Naive thymus-derived CD4-positive, alpha-beta T cell (primary cell): ENCODE measurements around the gene ITPR3. TPM values are rescaled to one million over a fixed set of nuclear protein-coding genes. Genes with fewer than 3 reads are reported as not detected.

Experiments used
- ATAC-seq: fragments of 150-1000 bp; cut with Tn5 transposase; 2 replicates; pipeline ENCODE4 v1.10.0; 2021; ENCODE audit warnings: mild to moderate bottlenecking, moderate library complexity
- CTCF ChIA-PET: fragments of 350-600 bp; sonication (Branson Sonifier 250); formaldehyde crosslinking; loops from one replicate; lab custom pipeline; 2021; ENCODE audit warnings: antibody characterized with exemption; lab: Charles Lee
- POLR2A ChIA-PET: fragments of 350-600 bp; sonication (Branson Sonifier 250); formaldehyde crosslinking; loops from one replicate; lab custom pipeline; 2021; ENCODE audit warnings: antibody characterized with exemption, inconsistent platforms; lab: Charles Lee
- DNase-seq, 9 donors: peaks; one replicate each; pipeline versions ENCODE4 v3.0.0 to v3.0.0-alpha.2; 2020 to 2022; ENCODE audit warnings: mixed read lengths in 1 of 9
- H3K27ac ChIP-seq: one replicate; pipeline ENCODE4 v1.7.0; 2013; ENCODE audit warnings: mild to moderate bottlenecking, low read depth, low read length, moderate library complexity
- H3K27me3 ChIP-seq, 2 donors: one replicate each; pipeline ENCODE4 v1.7.0; 2013; ENCODE audit warnings: low read length in 2 of 2, mild to moderate bottlenecking in 2 of 2, moderate library complexity in 2 of 2; ENCODE audit not compliant: control insufficient read depth in 2 of 2, insufficient read depth in 2 of 2
- H3K36me3 ChIP-seq, 3 experiments: 1 replicate in 2 of 3; 2 replicates in 1 of 3; pipeline ENCODE4 v1.7.0; 2013; ENCODE audit warnings: low read length in 3 of 3, mild to moderate bottlenecking in 3 of 3, moderate library complexity in 1 of 3; ENCODE audit not compliant: insufficient read depth in 3 of 3, control insufficient read depth in 2 of 3
- H3K4me1 ChIP-seq, 2 donors: one replicate each; pipeline ENCODE4 v1.7.0; 2013; ENCODE audit warnings: low read length in 2 of 2, mild to moderate bottlenecking in 2 of 2, moderate library complexity in 1 of 2; ENCODE audit not compliant: control insufficient read depth in 2 of 2, insufficient read depth in 2 of 2
- H3K4me3 ChIP-seq: 2 replicates; pipeline ENCODE4 v1.7.0; 2013; ENCODE audit warnings: mild to moderate bottlenecking, low read length
- H3K9me3 ChIP-seq, 3 experiments: 1 replicate in 2 of 3; 2 replicates in 1 of 3; pipeline ENCODE4 v1.7.0; 2013; ENCODE audit warnings: low read length in 3 of 3; ENCODE audit not compliant: control insufficient read depth in 2 of 3
- H3K27ac Mint-ChIP-seq, 9 donors: one replicate each; pipeline ENCODE4 v1.8.0; 2020 to 2022; ENCODE audit warnings: mixed read lengths in 9 of 9, mild to moderate bottlenecking in 8 of 9, moderate library complexity in 5 of 9, inconsistent platforms in 2 of 9
- H3K27me3 Mint-ChIP-seq, 5 donors: one replicate each; pipeline ENCODE4 v1.8.0; 2021 to 2022; ENCODE audit warnings: mixed read lengths in 5 of 5, mild to moderate bottlenecking in 1 of 5
- H3K36me3 Mint-ChIP-seq, 5 donors: one replicate each; pipeline ENCODE4 v1.8.0; 2020 to 2022; ENCODE audit warnings: mixed read lengths in 5 of 5, mild to moderate bottlenecking in 3 of 5, inconsistent platforms in 1 of 5
- H3K4me1 Mint-ChIP-seq, 7 donors: one replicate each; pipeline ENCODE4 v1.8.0; 2020 to 2022; ENCODE audit warnings: mixed read lengths in 7 of 7, mild to moderate bottlenecking in 3 of 7, inconsistent platforms in 1 of 7
- H3K4me3 Mint-ChIP-seq, 10 donors: one replicate each; pipeline ENCODE4 v1.8.0; 2020 to 2022; ENCODE audit warnings: mild to moderate bottlenecking in 10 of 10, mixed read lengths in 10 of 10, moderate library complexity in 6 of 10, inconsistent platforms in 2 of 10
- H3K9me3 Mint-ChIP-seq, 11 donors: one replicate each; pipeline ENCODE4 v1.8.0; 2020 to 2022; ENCODE audit warnings: mixed read lengths in 11 of 11, mild to moderate bottlenecking in 4 of 11, inconsistent platforms in 1 of 11, moderate library complexity in 1 of 11
- intact Hi-C, 2 donors: fragments of 100-400 bp; cut with micrococcal nuclease; formaldehyde crosslinking; loops; one replicate each; pipeline ENCODE4 v1.15.1; 2023
- polyA plus RNA-seq, 2 donors: library from polyadenylated mRNA; unstranded; fragments of 300-500 nt; fragmentation: Illumina TruSeq; gene quantifications; one replicate each; pipeline ENCODE4 v1.2.3, GENCODE V29; 2021
- total RNA-seq, 6 experiments: library from RNA in 5 of 6; stranded (reverse) in 5 of 6; gene quantifications; 1 replicate in 5 of 6; 2 replicates in 1 of 6; pipeline ENCODE4 v1.2.3 and lab custom pipeline; 2021 to 2026

Gene ITPR3
- total and polyA plus RNA-seq, 7 experiments from 2014 or later, result 1.7 to 65.7 (median 41.4) TPM

DNA sequence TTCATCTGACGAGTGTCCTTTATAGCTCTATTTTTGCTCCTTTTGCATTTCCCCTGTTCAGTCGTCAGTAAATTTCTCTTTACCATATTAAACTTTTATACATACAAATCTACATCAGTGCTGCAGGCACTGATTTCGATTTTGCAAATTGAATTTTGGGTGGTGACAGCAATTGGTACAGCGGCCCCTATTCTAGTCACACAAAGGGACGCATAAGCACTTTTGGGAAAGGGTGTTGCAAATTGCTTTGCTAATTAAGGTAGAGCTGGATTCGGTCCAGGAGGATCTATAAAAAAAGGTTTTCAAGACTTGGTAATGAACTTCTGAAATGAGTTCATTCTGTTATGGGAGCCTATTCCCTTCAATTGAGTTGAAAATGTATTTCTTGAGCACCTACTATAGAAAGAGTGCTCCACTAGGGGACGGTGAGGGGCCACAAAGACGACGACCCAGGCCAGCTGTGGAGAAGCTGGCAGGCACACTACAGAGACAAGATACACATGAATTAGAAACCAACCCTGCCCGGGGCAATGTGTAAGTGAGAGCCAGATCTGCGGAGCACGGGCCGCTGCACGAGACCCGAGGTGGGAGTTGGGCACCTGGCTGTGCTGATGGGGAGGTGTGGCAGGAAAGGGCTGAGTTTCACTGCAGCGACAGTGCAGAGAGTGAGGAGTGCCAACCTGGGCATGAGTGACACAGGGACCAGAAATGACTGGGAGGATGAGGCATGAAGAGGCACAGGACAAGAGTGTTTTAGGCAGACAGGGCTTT is 85.0 kb downstream of the ITPR3 start:
- Mint-ChIP-seq H3K36me3 (peaks cover 0 to 22% (median 16%) of the 10 kb centered on the region in 5 donors), H3K27ac (peak overlapping the region in 4 of 9 donors; percentile 57 to 81 (median 72)), H3K9me3 (no peaks in the 10 kb centered on the region), H3K4me1 (peaks cover 20 to 55% (median 36%) of the 10 kb centered on the region in 7 donors), H3K27me3 (no peaks in the 10 kb centered on the region), H3K4me3 (peak overlapping the region in 1 of 10 donors; percentile 64)
- DNase-seq, result no peak
- Histone ChIP-seq H3K27ac (no peak overlapping the region), H3K27me3 (no peaks in the 10 kb centered on the region), H3K4me3 (no peak overlapping the region), H3K9me3 (no peaks in the 10 kb centered on the region), H3K36me3 (peaks cover 0 to 29% (median 0%) of the 10 kb centered on the region in 3 experiments), H3K4me1 (peaks cover 9 to 10% of the 10 kb centered on the region in 2 donors)
- POLR2A ChIA-PET, result interaction anchor here (0.7 to 1.2 kb wide), 3 partner anchors 9 to 136 kb away, joined by 3 to 5 read pairs (median 5); no protein-coding TSS in a partner anchor
- no peak for ATAC-seq
- CTCF ChIA-PET, result interaction anchor here (0.9 kb wide), 1 partner anchor 116 kb away, joined by 3 read pairs; no protein-coding TSS in a partner anchor
- intact Hi-C loops, result no loop called here

DNA sequence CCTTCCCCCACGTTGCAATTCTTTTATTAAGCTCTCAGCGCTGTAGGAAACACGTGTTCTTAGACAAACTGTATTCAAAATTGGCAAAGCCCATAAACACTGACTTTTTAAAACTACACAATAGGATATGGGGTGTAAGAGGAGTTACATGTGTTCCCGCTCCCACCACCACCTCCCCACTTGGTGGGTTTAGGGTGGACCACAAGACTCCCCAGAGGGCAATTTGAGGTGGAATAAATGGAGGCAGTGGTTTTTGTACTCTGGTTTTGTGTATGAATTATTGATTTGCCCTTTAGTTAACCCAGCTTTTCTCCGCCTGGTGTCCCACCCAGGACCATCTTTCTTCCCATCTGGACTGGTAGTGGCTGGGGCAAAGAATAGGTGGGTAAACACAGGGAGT is 86.6 kb downstream of the ITPR3 start:
- Mint-ChIP-seq H3K9me3 (peaks cover 0 to 2% (median 0%) of the 10 kb centered on the region in 11 donors), H3K27ac (peak overlapping the region in 2 of 9 donors; percentile 12 to 46), H3K4me1 (peaks cover 26 to 60% (median 42%) of the 10 kb centered on the region in 7 donors), H3K4me3 (no peak overlapping the region), H3K36me3 (peaks cover 0 to 22% (median 10%) of the 10 kb centered on the region in 5 donors), H3K27me3 (no peaks in the 10 kb centered on the region)
- Histone ChIP-seq H3K4me3 (no peak overlapping the region), H3K9me3 (no peaks in the 10 kb centered on the region), H3K36me3 (peaks cover 0 to 33% (median 0%) of the 10 kb centered on the region in 3 experiments), H3K4me1 (peaks cover 9 to 11% of the 10 kb centered on the region in 2 donors), H3K27ac (no peak overlapping the region), H3K27me3 (no peaks in the 10 kb centered on the region)
- ChIA-PET CTCF (no interaction called here), POLR2A (interaction anchor here (1.3 to 5.9 kb wide), 2 partner anchors 15 to 120 kb away, joined by 3 to 53 read pairs; no protein-coding TSS in a partner anchor)
- no peak for ATAC-seq
- intact Hi-C loops, result no loop called here
- DNase-seq, result no peak

DNA sequence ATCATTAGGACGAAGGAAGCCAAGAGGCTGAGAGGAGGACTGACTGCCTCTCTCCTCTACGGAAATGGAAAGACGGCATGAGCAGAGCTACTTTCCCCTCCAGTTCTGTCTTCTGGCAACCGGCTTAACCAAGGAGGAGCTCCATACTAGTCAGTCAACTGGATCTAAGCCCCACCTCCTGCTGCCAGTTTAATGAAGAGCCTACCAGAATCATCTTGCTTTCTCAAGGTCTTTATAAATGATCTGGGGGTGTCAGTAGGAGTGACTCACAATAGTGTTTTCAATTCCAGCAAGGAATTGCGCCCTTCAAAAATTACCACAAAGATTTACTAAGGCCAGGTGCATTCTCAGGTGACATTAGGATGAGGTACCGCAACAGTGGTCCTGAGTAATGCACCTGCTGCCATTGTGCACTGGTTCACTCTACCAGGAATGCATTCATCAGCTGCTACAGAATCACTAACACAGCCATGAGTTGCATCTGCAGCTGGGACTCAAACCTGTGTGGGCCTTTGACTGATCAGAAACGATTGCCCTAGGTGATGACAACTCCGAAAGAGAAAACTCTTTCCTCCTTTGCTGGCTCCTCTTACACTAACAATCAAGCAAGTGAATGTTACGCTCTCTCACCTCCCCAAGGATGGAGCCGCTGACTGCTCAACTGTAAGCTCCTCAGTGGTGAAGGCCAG is 87.5 kb downstream of the ITPR3 start:
- peak overlapping the region in 1 of 9 donors; percentile 62 for H3K27ac Mint-ChIP-seq
- intact Hi-C loops, result no loop called here

GRCh38 chr6:33709605-33710295 is 88.6 kb downstream of the ITPR3 start:
- no peak overlapping the region for H3K27ac ChIP-seq
- ChIA-PET CTCF (interaction anchor here (2.0 to 2.5 kb wide), 2 partner anchors 8 to 13 kb away, joined by 7 to 16 read pairs; no protein-coding TSS in a partner anchor), POLR2A (interaction anchor here (1.4 to 5.9 kb wide), 2 partner anchors 16 to 17 kb away, joined by 5 to 53 read pairs; no protein-coding TSS in a partner anchor)
- peaks cover 0 to 9% (median 0%) of the 10 kb centered on the region in 5 donors for H3K27me3 Mint-ChIP-seq
- peaks cover 24 to 56% (median 40%) of the 10 kb centered on the region in 7 donors for H3K4me1 Mint-ChIP-seq
- no peaks in the 10 kb centered on the region for H3K9me3 ChIP-seq
- peaks cover 9 to 11% of the 10 kb centered on the region in 2 donors for H3K4me1 ChIP-seq
- DNase-seq (no peak), ATAC-seq (no peak)
- H3K36me3 ChIP-seq, result peaks cover 0 to 27% (median 0%) of the 10 kb centered on the region in 3 experiments
- H3K4me3 Mint-ChIP-seq, result peak overlapping the region; percentile 1 to 99 (median 95)
- peak overlapping the region in 3 of 9 donors; percentile 38 to 96 (median 94) for H3K27ac Mint-ChIP-seq
- peaks cover 0 to 22% (median 7%) of the 10 kb centered on the region in 5 donors for H3K36me3 Mint-ChIP-seq
- no peak overlapping the region for H3K4me3 ChIP-seq
- intact Hi-C loops, result loop anchor here (2.0 to 10.0 kb wide), 7 partner anchors 13 to 528 kb away; partner anchors contain the start of genes CUTA (in 1 of the 2), HMGA1 (in 1 of the 2), HSD17B8 (in 1 of the 2) and KIFC1 (in 1 of the 2)
- H3K27me3 ChIP-seq, result no peaks in the 10 kb centered on the region
- peaks cover 0 to 2% (median 0%) of the 10 kb centered on the region in 11 donors for H3K9me3 Mint-ChIP-seq

More for the DNA sequence above, 87.5 kb downstream of the ITPR3 start:
- Mint-ChIP-seq H3K4me1 (peaks cover 26 to 60% (median 42%) of the 10 kb centered on the region in 7 donors), H3K36me3 (peaks cover 0 to 22% (median 10%) of the 10 kb centered on the region in 5 donors), H3K9me3 (peaks cover 0 to 2% (median 0%) of the 10 kb centered on the region in 11 donors), H3K4me3 (peak overlapping the region in 3 of 10 donors; percentile 4 to 26 (median 19)), H3K27me3 (peaks cover 0 to 5% (median 0%) of the 10 kb centered on the region in 5 donors)
- CTCF ChIA-PET, result interaction anchor here (0.5 to 0.8 kb wide), 2 partner anchors 16 to 35 kb away, joined by 4 read pairs; no protein-coding TSS in a partner anchor
- Histone ChIP-seq H3K27ac (no peak overlapping the region), H3K4me1 (peaks cover 9 to 11% of the 10 kb centered on the region in 2 donors), H3K27me3 (no peaks in the 10 kb centered on the region), H3K9me3 (no peaks in the 10 kb centered on the region), H3K4me3 (no peak overlapping the region), H3K36me3 (peaks cover 0 to 33% (median 0%) of the 10 kb centered on the region in 3 experiments)
- DNase-seq (no peak), ATAC-seq (no peak)
- POLR2A ChIA-PET, result interaction anchor here (1.3 to 5.9 kb wide), 2 partner anchors 16 to 121 kb away, joined by 3 to 53 read pairs; no protein-coding TSS in a partner anchor

DNA sequence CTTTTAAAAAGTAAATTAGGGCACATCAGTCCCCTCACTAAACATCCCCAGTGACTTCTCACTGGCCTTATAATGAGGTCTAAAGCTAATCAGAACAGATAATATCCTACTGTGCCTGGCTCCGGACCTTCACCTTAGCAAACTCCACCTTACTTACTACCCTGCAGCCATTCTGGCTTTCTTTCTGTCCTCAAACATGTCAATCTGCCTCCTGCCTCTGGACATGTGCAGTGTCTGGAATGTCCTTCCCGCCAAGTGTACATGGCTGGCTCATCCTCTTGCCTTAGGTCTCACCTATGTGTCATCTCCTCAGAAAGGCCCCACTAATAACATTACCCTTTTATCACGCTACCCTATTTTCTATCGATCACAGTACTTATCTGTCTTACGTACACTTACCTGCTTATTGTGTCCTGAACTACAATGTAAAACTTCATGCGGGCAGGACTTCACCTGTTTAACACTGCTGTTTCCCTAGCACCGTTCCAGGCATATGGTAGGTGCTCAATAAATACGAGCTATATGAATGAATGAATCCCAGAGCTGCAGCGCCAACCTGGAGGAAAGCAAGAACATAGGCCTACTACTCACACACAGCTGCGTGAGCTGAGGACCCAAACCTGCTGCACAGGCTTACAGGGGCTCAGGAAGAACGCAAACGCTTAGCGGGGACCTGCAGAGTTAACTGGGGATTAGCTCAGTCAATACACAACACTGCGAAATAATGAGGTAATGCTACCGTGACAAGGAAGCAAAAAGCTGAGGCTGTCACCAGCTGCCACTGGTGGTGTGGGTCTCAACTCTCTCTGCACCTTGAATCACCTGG is 89.4 kb downstream of the ITPR3 start:
- peak overlapping the region; percentile 94 to 98 (median 98) for H3K27ac Mint-ChIP-seq
- Histone ChIP-seq H3K9me3 (no peaks in the 10 kb centered on the region), H3K27me3 (no peaks in the 10 kb centered on the region), H3K36me3 (peaks cover 0 to 27% (median 0%) of the 10 kb centered on the region in 3 experiments), H3K4me1 (peaks cover 9 to 11% of the 10 kb centered on the region in 2 donors), H3K27ac (peak overlapping the region; percentile 91), H3K4me3 (peak overlapping the region; percentile 83)
- DNase-seq, result no peak
- intact Hi-C loops, result loop anchor here (1.0 to 10.0 kb wide), 15 partner anchors 13 to 527 kb away; partner anchors contain the start of genes CUTA (in 2 of the 2), LEMD2 (in 2 of the 2), HMGA1 (in 1 of the 2) and HSD17B8 (in 1 of the 2)
- ChIA-PET POLR2A (interaction anchor here (0.5 to 5.9 kb wide), 20 partner anchors 10 to 439 kb away, joined by 3 to 53 read pairs (median 4); partner anchors contain the start of genes CUTA, ITPR3, LEMD2 and RPS18), CTCF (interaction anchor here (0.7 to 2.8 kb wide), 18 partner anchors 9 to 453 kb away, joined by 3 to 30 read pairs (median 7); partner anchors contain the start of genes BAK1 and IP6K3)
- peaks cover 0 to 9% (median 0%) of the 10 kb centered on the region in 5 donors for H3K27me3 Mint-ChIP-seq
- H3K9me3 Mint-ChIP-seq, result peaks cover 0 to 2% (median 0%) of the 10 kb centered on the region in 11 donors
- H3K36me3 Mint-ChIP-seq, result peaks cover 0 to 22% (median 7%) of the 10 kb centered on the region in 5 donors
- peaks cover 24 to 56% (median 40%) of the 10 kb centered on the region in 7 donors for H3K4me1 Mint-ChIP-seq
- peak overlapping the region; percentile 94 to 99 (median 98) for H3K4me3 Mint-ChIP-seq
- ATAC-seq, result no peak
